Body of pancreas (tissue), 4 donors: ENCODE measurements around the gene CHRNA5. TPM values are rescaled to one million over a fixed set of nuclear protein-coding genes. Genes with fewer than 3 reads are reported as not detected.

ENCODE experiments used
- ATAC-seq: fragments of 150-250 bp; one replicate; pipeline ENCODE4 v1.9.1; 2016
- DNase-seq, 4 donors: peaks; one replicate each; pipeline ENCODE4 v3.0.0-alpha.2; 2019
- H3K27ac ChIP-seq, 4 donors: fragments of 200-600 bp; sonication (generic); 1 replicate in 3 of 4; 2 replicates in 1 of 4; pipeline versions ENCODE4 v1.5.1 to v1.6.1; 2016 to 2019; ENCODE audit warnings: mild to moderate bottlenecking in 1 of 4, mixed read lengths in 1 of 4, moderate library complexity in 1 of 4
- H3K27me3 ChIP-seq, 2 donors: fragments of 200-600 bp; sonication (generic); one replicate each; pipeline ENCODE4 v1.6.0; 2016; ENCODE audit warnings: mild to moderate bottlenecking in 1 of 2
- H3K36me3 ChIP-seq, 2 donors: fragments of 200-600 bp; sonication (generic); replicated peaks in 1 of 2; 2 replicates each; pipeline ENCODE4 v1.5.1; 2016; ENCODE audit warnings: low read depth in 2 of 2; ENCODE audit not compliant: insufficient read depth in 1 of 2
- H3K4me1 ChIP-seq: fragments of 200-600 bp; sonication (generic); one replicate; pipeline ENCODE4 v1.6.0; 2016
- H3K4me3 ChIP-seq, 2 donors: fragments of 200-600 bp; sonication (generic); 1 replicate in 1 of 2; 2 replicates in 1 of 2; pipeline ENCODE4 v1.5.1; 2016 to 2019
- H3K9me3 ChIP-seq, 3 donors: fragments of 200-600 bp; sonication (generic); 1 replicate in 2 of 3; 2 replicates in 1 of 3; pipeline ENCODE4 v1.5.1; 2016
- POLR2A ChIP-seq, 3 donors: fragments of 450-650 bp; IDR thresholded peaks; one replicate each; pipeline ENCODE4 v1.6.1; 2016; ENCODE audit warnings: antibody characterized with exemption in 3 of 3, mild to moderate bottlenecking in 2 of 3
- WGBS, 2 donors: methylation state at CpG; one replicate each; pipeline ENCODE4 v1.1.5; 2017; 5-methylcytosine and 5-hydroxymethylcytosine counted together
- intact Hi-C: fragments of 100-400 bp; cut with DNase I; formaldehyde crosslinking; loops from one replicate; pipeline ENCODE4 v1.15.1; 2023
- total RNA-seq, 2 donors: library from RNA; depleted of rRNA; stranded (reverse); fragments of >200 nt; gene quantifications; one replicate each; pipeline ENCODE4 v1.1.0, GENCODE V29; 2016
- TF ChIP-seq, protein P1 (sequence below), 7 experiments: fragments of 450-650 bp in 4 of 7; fragments of 200-600 bp in 3 of 7; sonication (generic) in 3 of 7; IDR thresholded peaks; one replicate each; pipeline ENCODE4 v1.5.1; 2016 to 2019; ENCODE audit warnings: antibody characterized with exemption in 7 of 7

Gene CHRNA5
- total RNA-seq, 2 donors from 2014 or later = 1.6 TPM; not detected in 1

DNA sequence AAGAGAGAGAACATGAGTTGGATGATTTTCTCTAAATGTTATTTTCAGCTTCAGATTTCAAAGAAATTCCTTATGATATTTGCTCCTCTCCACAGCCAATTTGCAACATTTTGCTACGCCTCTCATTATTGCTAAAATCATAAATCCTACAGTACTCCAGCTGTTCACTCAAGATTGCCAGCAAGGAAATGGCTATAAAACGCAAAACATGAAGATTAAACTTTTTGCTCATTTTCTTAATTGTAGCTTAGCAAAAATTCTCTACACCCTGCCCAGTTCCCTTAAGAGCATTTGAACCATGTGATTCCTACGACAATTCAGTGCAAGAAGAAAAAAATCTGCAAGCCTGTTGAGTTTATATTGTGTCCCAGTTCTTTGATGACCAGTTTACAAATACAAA, 48.7 kb downstream of the CHRNA5 start:
- WGBS, 2 donors = 66 to 69% methylated on average over 3 of the region's 3 CpGs
- TF ChIP-seq, protein P1, sequence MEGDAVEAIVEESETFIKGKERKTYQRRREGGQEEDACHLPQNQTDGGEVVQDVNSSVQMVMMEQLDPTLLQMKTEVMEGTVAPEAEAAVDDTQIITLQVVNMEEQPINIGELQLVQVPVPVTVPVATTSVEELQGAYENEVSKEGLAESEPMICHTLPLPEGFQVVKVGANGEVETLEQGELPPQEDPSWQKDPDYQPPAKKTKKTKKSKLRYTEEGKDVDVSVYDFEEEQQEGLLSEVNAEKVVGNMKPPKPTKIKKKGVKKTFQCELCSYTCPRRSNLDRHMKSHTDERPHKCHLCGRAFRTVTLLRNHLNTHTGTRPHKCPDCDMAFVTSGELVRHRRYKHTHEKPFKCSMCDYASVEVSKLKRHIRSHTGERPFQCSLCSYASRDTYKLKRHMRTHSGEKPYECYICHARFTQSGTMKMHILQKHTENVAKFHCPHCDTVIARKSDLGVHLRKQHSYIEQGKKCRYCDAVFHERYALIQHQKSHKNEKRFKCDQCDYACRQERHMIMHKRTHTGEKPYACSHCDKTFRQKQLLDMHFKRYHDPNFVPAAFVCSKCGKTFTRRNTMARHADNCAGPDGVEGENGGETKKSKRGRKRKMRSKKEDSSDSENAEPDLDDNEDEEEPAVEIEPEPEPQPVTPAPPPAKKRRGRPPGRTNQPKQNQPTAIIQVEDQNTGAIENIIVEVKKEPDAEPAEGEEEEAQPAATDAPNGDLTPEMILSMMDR (IDR thresholded peaks at IDR 0.05) = no peak
- TF ChIP-seq POLR2A (IDR thresholded peaks at IDR 0.05) = no peak
- DNase-seq = no peak
- no peak for ATAC-seq
- no peak overlapping the region for H3K27ac ChIP-seq
- intact Hi-C loops = no loop called here
- H3K4me3 ChIP-seq = no peak overlapping the region
- H3K9me3 ChIP-seq = no peaks in the 10 kb centered on the region
- no peaks in the 10 kb centered on the region for H3K36me3 ChIP-seq
- no peaks in the 10 kb centered on the region for H3K4me1 ChIP-seq
- no peaks in the 10 kb centered on the region for H3K27me3 ChIP-seq

DNA sequence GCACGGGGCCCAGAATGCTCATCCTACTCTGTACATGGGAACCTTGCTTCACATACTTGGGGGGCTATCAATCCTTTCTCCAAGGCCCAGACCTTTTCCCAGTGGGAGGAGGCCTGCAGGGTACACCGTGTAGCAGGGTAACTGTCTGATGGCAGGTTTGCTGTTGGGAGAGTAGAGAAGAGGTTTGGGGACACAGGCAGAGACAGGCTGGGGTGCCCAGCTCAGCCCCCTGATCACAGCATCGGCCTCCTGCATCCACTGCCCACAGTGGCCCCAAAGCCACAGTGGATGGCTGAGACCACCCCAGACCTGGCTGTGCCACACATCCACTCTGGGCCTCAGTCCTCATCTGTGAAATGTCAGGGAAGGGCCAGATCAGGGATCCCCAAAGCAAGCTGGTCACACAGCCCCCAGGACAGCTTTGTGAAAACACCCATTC, 49.9 kb downstream of the CHRNA5 start:
- Histone ChIP-seq H3K27me3 (peaks cover 0 to 4% of the 10 kb centered on the region in 2 donors), H3K4me1 (peaks cover 4% of the 10 kb centered on the region), H3K36me3 (no peaks in the 10 kb centered on the region), H3K4me3 (no peak overlapping the region), H3K27ac (no peak overlapping the region), H3K9me3 (no peaks in the 10 kb centered on the region)
- WGBS, 2 donors = 36 to 61% methylated on average over 1 to 3 of the region's 3 CpGs
- TF ChIP-seq, protein P1 (IDR thresholded peaks at IDR 0.05) = no peak
- TF ChIP-seq POLR2A (IDR thresholded peaks at IDR 0.05) = no peak
- intact Hi-C loops = loop anchor here (5.0 kb wide), 1 partner anchor 142 kb away; no protein-coding TSS in a partner anchor
- DNase-seq (no peak), ATAC-seq (no peak)

DNA sequence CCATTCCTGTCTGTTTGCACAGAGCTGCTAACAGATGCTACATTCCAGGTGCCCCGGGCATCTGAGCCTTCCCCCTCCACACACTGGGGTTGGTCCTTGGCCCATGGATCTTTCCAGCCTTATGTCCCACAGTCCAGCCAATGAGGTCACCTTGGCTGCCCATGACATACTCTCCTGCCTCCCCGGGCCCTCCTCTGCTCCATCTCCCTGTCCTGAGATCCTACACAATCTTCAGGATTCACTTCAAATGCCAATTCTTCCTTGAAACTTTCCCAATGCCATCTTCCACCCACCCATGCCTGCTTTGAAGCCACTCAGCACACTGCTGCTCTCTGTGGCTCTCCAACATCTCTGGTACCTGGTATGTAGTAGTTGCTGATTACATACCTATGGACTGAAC, 51.2 kb downstream of the CHRNA5 start:
- TF ChIP-seq, protein P1 (IDR thresholded peaks at IDR 0.05) = no peak
- TF ChIP-seq POLR2A (IDR thresholded peaks at IDR 0.05) = no peak
- H3K36me3 ChIP-seq = no peaks in the 10 kb centered on the region
- no peak for ATAC-seq
- intact Hi-C loops = loop anchor here (5.0 kb wide), 1 partner anchor 141 kb away; no protein-coding TSS in a partner anchor
- 66% methylated on average over 2 of the region's 2 CpGs for WGBS, 2 donors
- H3K4me1 ChIP-seq = peaks cover 9% of the 10 kb centered on the region
- no peaks in the 10 kb centered on the region for H3K9me3 ChIP-seq
- H3K4me3 ChIP-seq = no peak overlapping the region
- peaks cover 0 to 8% of the 10 kb centered on the region in 2 donors for H3K27me3 ChIP-seq
- no peak overlapping the region for H3K27ac ChIP-seq
- DNase-seq = no peak

DNA sequence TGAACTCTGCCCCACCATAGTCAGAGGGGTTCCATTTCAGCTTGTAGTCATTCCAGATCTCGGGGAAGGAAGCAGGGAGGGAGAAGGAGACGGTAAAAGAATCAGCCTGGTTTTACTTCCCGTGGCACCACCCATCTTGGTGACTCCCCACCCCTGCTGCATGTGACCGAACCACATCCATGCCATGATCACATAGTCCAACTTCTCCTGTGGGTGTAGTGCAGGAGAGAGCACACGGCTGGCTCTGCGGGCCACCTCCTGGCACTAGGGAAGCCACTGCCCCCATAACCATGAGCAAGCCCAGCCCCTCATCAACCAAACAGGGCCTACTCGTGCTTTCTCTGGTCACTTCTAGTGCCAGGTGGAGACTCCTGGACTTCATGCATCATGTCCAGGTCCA, 51.8 kb downstream of the CHRNA5 start:
- DNase-seq (no peak), ATAC-seq (no peak)
- TF ChIP-seq, protein P1 (IDR thresholded peaks at IDR 0.05) = no peak
- TF ChIP-seq POLR2A (IDR thresholded peaks at IDR 0.05) = no peak
- Histone ChIP-seq H3K9me3 (no peaks in the 10 kb centered on the region), H3K27me3 (peaks cover 0 to 8% of the 10 kb centered on the region in 2 donors), H3K4me3 (no peak overlapping the region), H3K27ac (no peak overlapping the region), H3K4me1 (peaks cover 9% of the 10 kb centered on the region), H3K36me3 (no peaks in the 10 kb centered on the region)
- whole genome bisulfite sequencing, 2 donors = 69 to 78% methylated on average over 4 to 7 of the region's 7 CpGs
- intact Hi-C loops = loop anchor here (5.0 kb wide), 1 partner anchor 140 kb away; no protein-coding TSS in a partner anchor

DNA sequence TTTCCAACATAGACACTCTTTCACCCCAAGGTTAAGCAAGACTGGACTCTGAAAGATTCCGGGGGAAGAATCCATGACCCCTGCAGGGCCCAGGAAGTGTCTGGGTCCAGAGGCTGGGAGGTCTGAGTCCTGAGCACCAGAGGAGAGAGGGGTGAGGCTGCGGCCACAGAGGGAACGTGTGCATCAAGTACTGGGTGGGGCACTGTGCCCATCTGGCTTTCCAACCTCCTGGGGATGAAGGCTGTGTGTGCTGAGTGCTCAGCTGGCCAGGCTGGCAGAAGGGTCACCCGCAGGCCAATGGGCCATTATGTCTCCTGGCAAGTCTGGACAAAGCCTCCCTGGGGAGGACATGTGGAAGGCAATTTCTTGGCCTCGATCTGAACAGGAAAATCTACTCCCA, 52.2 kb downstream of the CHRNA5 start:
- 66% methylated on average over 5 of the region's 5 CpGs; no CpG with 5 or more reads in 1 of the 2 donors for WGBS, 2 donors
- TF ChIP-seq POLR2A (IDR thresholded peaks at IDR 0.05) = no peak
- TF ChIP-seq, protein P1 (IDR thresholded peaks at IDR 0.05) = no peak
- Histone ChIP-seq H3K27ac (no peak overlapping the region), H3K4me3 (no peak overlapping the region), H3K9me3 (no peaks in the 10 kb centered on the region), H3K27me3 (peaks cover 0 to 8% of the 10 kb centered on the region in 2 donors), H3K4me1 (peaks cover 9% of the 10 kb centered on the region), H3K36me3 (no peaks in the 10 kb centered on the region)
- intact Hi-C loops = loop anchor here (5.0 kb wide), 1 partner anchor 140 kb away; no protein-coding TSS in a partner anchor
- ATAC-seq (no peak), DNase-seq (no peak)
